GM12878 (cell line): Measurements from ENCODE around the gene DNAJC4. TPM values are rescaled to one million over a fixed set of nuclear protein-coding genes. Genes with fewer than 3 reads are reported as not detected.

Source experiments
- BCL11A ChIP-seq: IDR thresholded peaks from 2 replicates; pipeline ENCODE4 v1.6.1; 2011; ENCODE audit warnings: low read depth, low read length
- CEBPZ ChIP-seq: fragments of 150-350 bp; IDR thresholded peaks from 2 replicates; pipeline ENCODE4 v1.6.1; 2016; ENCODE audit warnings: low read depth, low read length
- CHD2 ChIP-seq: IDR thresholded peaks from 2 replicates; pipeline ENCODE4 v1.6.1; 2011; ENCODE audit warnings: low read depth, low read length, improper control_type of control experiment, borderline replicate concordance
- E4F1 ChIP-seq: fragments of 450-650 bp; IDR thresholded peaks from 2 replicates; pipeline ENCODE4 v1.6.1; 2018; ENCODE audit warnings: borderline replicate concordance, mild to moderate bottlenecking; ENCODE audit not compliant: partially characterized antibody
- ESRRA ChIP-seq: IDR thresholded peaks from 2 replicates; pipeline ENCODE4 v1.6.1; 2012; ENCODE audit warnings: mild to moderate bottlenecking, low read length, improper control_type of control experiment
- FOXK2 ChIP-seq: fragments of 450-650 bp; IDR thresholded peaks from 2 replicates; pipeline ENCODE4 v1.6.1; 2017; ENCODE audit warnings: mild to moderate bottlenecking, moderate library complexity
- MEF2B ChIP-seq: fragments of 450-650 bp; IDR thresholded peaks from 2 replicates; pipeline ENCODE4 v1.6.1; 2018; ENCODE audit warnings: mild to moderate bottlenecking, moderate library complexity; ENCODE audit not compliant: partially characterized antibody, poor library complexity, severe bottlenecking
- MXI1 ChIP-seq: fragments of 150-350 bp; IDR thresholded peaks from 2 replicates; pipeline ENCODE4 v1.6.1; 2011; ENCODE audit warnings: low read depth, mild to moderate bottlenecking, inconsistent platforms, low read length, improper control_type of control experiment
- NFIC ChIP-seq: IDR thresholded peaks from 2 replicates; pipeline ENCODE4 v1.6.1; 2012; ENCODE audit warnings: low read depth, mild to moderate bottlenecking, inconsistent platforms, low read length, moderate library complexity
- NKRF ChIP-seq: fragments of 450-650 bp; conservative IDR thresholded peaks from 2 replicates; pipeline ENCODE4 v1.6.1; 2017; ENCODE audit warnings: mild to moderate bottlenecking, moderate library complexity
- PAX8 ChIP-seq: fragments of 450-650 bp; IDR thresholded peaks from 2 replicates; pipeline ENCODE4 v1.6.1; 2017; ENCODE audit warnings: mild to moderate bottlenecking, moderate library complexity
- RCOR1 ChIP-seq: conservative IDR thresholded peaks from 2 replicates; pipeline ENCODE4 v1.6.1; 2012; ENCODE audit warnings: low read depth, low read length, improper control_type of control experiment
- RELA ChIP-seq: fragments of 450-650 bp; IDR thresholded peaks from 2 replicates; pipeline ENCODE4 v1.8.0; 2014; ENCODE audit warnings: borderline replicate concordance; ENCODE audit not compliant: partially characterized antibody
- SP1 ChIP-seq: IDR thresholded peaks from one replicate; pipeline ENCODE4 v1.6.1; 2011; ENCODE audit warnings: low read depth, low read length
- SPI1 ChIP-seq: IDR thresholded peaks from 2 replicates; pipeline ENCODE4 v1.6.1; 2011; ENCODE audit warnings: low read depth, mild to moderate bottlenecking, low read length, moderate library complexity, borderline replicate concordance; ENCODE audit not compliant: insufficient read depth
- SRF ChIP-seq, 2 experiments: IDR thresholded peaks; 2 replicates each; pipeline ENCODE4 v1.6.1; 2011; ENCODE audit warnings: low read depth in 2 of 2, low read length in 2 of 2, mild to moderate bottlenecking in 1 of 2, moderate library complexity in 1 of 2
- ZBTB4 ChIP-seq: fragments of 450-650 bp; formaldehyde crosslinking; IDR thresholded peaks from 2 replicates; pipeline ENCODE4 v1.4.0; 2022; ENCODE audit warnings: mild to moderate bottlenecking, moderate library complexity
- ZNF217 ChIP-seq: fragments of 450-650 bp; IDR thresholded peaks from 2 replicates; pipeline ENCODE4 v1.6.1; 2017; ENCODE audit warnings: antibody characterized with exemption, mild to moderate bottlenecking
- ZNF274 ChIP-seq: IDR thresholded peaks from one replicate; pipeline ENCODE4 v1.8.0; 2011; ENCODE audit not compliant: insufficient read length, insufficient read depth
- polyA plus RNA-seq, 11 experiments: library from polyadenylated mRNA; depleted of rRNA in 4 of 11; unstranded in 6 of 11; stranded (reverse) in 5 of 11; fragments of >200 nt; fragmentation: Nextera tagmentation in 4 of 11; fragmentation: Illumina TruSeq in 1 of 11; extraction: Ambion mirVana in 4 of 11; extraction: Trizol in 1 of 11; gene quantifications; 1 replicate in 1 of 11; 2 replicates in 10 of 11; pipeline versions ENCODE4 v1.2.1 to v1.2.3, GENCODE V29; 2011 to 2016; ENCODE audit warnings: inconsistent platforms in 2 of 11, missing spikeins in 2 of 11, low read depth in 1 of 11
- total RNA-seq, 4 experiments: library from RNA; depleted of rRNA in 3 of 4; stranded (reverse); fragments of >200 nt in 3 of 4; fragmentation: Illumina TruSeq in 1 of 4; extraction: Trizol in 1 of 4; gene quantifications; 2 replicates each; pipeline versions ENCODE4 v1.2.1 to v1.2.3, GENCODE V29; 2013 to 2021

DNAJC4 gene
- total and polyA plus RNA-seq, 10 of the 15 experiments (the other 5 are each of a cell fraction or from before 2014, with no cell fraction given), result 3.7 to 64.9 (median 30.1) TPM

GRCh38 chr11:64185693-64186491, 44.5 kb upstream of the DNAJC4 start, which contains the start of gene STIP1 (continued):
- TF ChIP-seq ZBTB4 (CRISPR knock-in tag) (no peak), MXI1 (peak; percentile 74), PAX8 (no peak), SP1 (peak; percentile 98), NFIC (no peak), FOXK2 (peak; percentile 44; the same call in 1 of the 2 replicates), MEF2B (no peak), CEBPZ (peak; percentile 98), BCL11A (no peak), SRF (IDR thresholded peaks at IDR 0.05; ENCODE audit: low read depth in 2 of 2, low read length in 2 of 2) (no peak), NKRF (0 out of 2 replicates have a peak, but pooled peaks have one; percentile 36), RELA (no peak), SPI1 (no peak), ZNF217 (no peak), ESRRA (no peak), RCOR1 (no peak), ZNF274 (no peak), E4F1 (peak; percentile 88), CHD2 (peak; percentile 98)
